HG03354 (cell line): ENCODE data around the gene ZNF462.

Experiments used
- ATAC-seq: cut with Tn5 transposase; IDR thresholded peaks from one replicate; pipeline ENCODE4 v1.9.1; 2021; ENCODE audit warnings: mild to moderate bottlenecking; ENCODE audit not compliant: unreplicated experiment, poor library complexity, severe bottlenecking

The ZNF462 gene

DNA sequence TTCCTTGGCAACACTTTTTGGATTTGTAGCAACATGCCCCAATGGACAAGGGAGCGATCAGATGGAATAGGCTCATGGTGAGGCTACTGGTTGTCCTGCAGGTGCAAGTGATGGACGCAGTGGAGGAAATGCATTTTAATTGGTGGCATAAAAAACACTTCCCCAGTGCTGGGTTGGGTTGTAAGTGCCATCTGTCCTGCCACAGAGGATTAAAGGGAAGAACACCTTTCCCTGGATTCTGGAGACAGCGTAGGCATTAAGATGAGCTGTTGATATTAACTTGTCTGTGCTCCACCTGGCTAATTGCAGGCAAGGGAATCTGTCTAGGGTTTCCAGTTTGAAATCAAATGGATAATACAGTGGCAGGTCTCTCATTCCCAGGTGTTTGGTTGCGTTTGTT lies 173.4 kb downstream of the ZNF462 start:
- no peak for ATAC-seq

DNA sequence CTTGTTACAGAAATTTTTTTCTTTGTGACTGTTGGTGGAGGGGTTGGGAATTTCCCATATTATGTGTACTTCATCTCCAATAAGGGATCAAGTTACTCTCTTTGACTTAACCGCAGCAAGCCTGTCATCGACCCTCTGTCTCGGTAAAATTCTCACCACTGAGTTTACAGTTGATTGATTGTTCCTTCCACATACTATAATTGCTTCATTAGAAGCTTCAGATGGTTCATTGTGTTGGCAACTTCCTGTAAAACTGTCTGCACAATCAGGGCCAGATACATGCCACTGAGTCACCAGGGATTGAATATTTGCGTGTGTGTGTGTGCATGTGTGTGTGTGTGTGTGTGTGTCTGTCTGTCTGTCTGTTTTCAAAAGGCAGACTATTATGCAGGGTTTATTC lies 176.6 kb downstream of the ZNF462 start:
- no peak for ATAC-seq

DNA sequence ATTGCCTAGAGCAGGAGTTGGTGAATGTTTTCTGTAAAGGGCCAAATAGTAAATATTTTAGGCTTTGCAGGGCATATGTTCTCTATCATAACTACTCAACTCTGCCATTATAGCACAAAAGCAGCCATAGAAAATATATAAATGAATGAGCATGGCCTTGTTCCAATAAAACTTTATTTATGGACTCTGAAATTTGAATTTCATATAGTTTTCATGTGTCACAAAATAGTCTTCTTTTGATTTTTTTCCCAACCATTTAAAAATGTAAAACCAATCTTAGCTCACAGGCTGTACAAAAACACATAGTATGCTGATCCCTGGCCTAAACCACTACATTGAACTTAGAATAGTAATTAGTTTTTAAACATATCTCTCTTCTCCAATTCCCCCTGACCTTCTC lies 179.6 kb downstream of the ZNF462 start:
- no peak for ATAC-seq

DNA sequence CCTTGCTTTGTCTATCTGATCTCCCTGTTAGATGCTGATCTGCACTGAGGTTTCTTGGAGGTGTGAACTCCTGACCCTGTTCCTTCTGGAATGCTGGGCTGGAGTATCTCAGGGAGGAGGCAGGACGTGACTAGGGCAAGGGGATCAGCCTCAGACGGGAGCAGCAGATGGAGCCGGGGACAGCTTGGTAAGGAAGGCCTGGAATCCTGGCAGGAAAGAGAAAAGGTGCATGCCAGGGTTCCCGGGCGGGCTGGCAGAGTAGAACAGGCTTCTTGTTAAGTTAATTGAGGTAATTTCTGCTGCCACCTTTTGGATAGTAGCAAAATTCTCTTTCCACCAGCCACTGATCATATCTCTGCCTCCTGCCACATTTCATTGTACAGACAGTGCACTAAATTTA lies 180.9 kb downstream of the ZNF462 start:
- ATAC-seq = no peak

DNA sequence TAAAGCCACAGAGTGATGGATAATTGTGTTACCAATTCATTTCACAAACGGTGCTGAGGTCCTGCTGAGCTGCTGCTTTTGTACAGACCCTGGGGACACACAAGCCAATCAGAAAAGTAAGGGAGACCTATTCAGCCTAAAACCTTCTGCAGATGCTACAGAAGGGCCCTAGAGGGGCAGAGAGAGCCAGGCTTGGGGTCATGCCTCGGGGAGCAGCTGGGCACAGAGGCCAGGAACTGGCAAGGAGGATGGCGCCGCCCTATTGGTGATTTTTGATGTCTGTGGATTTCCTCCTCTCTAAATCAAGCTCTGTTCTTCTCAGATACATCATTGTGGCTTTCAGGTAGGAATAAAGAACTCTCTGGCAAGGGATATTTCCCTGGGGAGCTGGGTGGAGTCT lies 181.9 kb downstream of the ZNF462 start:
- no peak for ATAC-seq

DNA sequence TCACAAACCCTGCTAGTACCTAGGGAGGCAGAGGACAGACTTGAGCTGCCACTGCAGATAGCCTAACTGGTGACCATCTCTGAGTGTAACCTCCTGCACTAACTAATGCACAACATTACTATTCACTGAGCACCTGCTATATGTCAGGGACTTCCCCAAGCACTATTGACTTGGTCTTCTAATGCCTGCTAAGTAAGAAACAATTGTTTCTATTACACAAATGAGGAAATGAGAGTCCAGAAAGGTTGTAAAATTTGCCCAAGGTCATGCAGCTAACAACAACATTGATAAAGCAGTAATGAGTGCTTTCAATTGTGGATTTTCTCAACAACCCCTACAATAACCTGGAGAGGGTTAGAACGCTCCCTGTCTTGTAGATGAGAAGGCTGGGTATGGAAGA lies 183.7 kb downstream of the ZNF462 start:
- ATAC-seq = peak; percentile 92

DNA sequence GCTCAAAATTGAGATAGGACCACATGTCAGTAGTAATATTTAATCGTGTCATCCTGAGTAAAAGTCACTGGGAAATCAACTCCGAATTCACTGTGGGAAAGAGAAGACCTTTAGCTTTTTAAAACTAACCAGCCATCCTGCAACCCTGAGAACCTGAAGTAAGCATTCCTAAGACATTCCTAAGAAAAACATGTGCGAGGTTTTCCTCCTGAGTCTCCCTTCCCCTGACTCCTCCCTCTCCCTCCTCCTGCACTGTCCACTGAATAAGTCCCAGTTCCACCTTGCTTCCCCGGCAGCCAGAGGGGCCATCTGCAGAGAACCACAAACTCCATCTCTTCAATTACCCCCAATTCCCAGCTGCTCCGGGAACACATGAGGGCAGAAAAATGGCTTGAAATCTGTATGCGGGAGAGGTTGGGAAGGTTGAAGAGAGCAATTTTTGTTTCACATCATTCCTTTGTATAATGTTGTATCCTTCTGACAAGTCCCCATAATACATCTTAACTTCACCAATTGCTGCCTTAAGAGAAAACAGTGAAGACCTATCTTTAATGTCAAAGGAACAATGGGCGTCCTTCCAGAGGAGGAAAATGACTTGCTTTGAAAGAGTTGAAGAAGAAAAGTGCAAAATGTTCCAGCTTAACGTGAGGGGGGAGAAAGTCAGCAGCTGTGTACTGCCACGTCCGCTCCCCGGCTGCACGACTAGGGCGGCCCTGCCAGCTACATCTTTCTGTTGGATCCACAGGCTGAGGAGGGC lies 186.3 kb downstream of the ZNF462 start:
- ATAC-seq = no peak

DNA sequence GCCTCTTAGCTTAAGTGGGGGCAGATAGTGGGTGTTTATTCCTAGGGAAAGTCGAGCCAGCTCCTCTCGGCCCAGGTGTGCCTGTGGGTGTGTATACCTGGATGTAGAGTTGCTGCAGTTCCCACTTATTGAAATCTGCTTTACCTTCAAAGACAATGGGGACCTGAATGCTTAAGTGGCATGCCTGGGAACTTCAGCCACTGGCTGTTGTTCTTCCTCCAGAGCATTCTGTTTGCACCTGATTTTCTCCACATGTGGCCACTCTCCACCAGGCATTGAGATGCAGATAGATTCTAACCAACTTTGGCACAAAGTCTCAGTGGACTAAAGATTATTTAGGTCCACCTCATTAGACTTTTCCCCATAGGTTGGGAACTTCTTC lies 186.8 kb downstream of the ZNF462 start:
- ATAC-seq = no peak

DNA sequence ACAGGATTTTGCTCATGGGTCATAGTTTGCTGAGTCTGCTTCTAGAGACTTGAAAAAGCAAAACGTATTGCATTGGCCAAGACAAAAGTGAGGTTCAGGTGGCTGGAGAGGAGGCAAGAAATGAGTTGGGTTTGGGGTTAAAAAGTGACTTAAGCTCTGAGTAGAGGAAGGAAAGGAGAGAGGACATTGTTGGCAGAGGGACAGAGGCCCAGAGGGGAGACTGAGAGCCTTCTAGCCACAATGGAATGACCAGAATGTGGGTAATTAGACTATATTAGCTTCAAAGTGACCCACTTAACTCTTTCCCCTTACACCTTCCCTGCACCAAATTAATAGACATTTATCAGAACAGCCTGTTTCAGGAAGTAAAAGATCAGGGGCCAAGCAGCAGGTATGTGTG lies 188.4 kb downstream of the ZNF462 start:
- no peak for ATAC-seq

DNA sequence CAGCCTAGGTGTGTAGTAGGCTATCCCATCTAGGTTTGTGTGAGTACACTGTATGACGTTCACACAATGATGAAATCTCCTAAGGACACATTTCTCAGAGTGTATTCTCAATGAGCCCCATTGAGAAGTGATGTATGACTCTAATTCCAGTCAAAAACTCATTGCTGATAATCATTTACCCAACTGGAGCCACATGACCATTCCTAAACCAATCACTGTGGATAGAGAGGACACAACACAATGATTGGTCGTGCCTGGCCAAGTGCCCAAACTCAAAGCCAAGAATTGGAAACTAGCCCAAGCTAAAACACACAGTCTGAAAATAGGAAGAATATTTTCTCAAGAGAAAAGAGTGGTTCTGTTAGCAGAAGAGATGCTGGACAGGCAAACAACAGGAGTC lies 191.2 kb downstream of the ZNF462 start:
- no peak for ATAC-seq

DNA sequence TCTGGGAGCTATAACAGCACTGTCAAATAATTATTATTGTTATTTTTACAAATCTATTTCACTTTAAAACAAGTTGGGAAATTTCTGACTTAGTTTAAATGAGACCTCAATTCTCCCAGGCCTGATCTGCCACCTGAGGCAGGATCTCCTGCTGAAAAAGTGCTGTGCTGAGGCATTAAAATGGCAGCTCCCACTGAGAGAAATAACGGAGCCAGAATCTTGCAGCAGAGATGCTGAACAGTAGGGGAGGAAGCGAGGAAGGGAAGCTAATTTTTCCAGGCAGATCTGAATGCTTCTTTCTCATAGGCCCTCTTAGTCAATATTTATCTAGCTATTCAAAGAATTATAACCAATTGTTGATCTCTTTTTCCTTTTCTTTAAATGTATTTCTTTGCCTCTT lies 196.3 kb downstream of the ZNF462 start:
- no peak for ATAC-seq

DNA sequence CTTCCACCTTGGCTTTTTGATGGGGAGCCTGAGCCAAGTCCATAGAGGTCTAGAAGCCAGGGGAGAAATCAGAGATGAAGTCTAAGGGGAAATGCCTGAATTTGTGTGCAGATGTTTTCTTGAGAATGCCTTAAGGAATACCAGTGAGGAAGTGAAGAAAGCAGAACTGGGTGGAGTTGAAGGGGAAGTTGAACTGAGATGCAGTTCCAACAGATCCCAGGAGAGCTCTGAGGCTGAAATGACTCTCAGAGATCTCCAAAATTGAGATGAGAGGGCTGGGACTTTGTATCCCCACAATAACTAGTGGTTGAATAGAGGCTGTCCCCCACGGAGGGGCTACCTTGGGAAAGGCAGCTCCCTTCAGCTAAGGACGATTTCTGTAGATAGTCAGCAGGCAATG lies 197.1 kb downstream of the ZNF462 start:
- no peak for ATAC-seq
